Uterus (tissue), 4 donors: ENCODE measurements around the gene PJA1. TPM values are rescaled to one million over a fixed set of nuclear protein-coding genes. Genes with fewer than 3 reads are reported as not detected.

Source experiments
- DNase-seq, 2 donors: peaks; one replicate each; pipeline ENCODE4 v3.0.0-alpha.2; 2019 to 2020
- H3K27ac ChIP-seq, 2 donors: fragments of 200-600 bp; sonication (generic); 1 replicate in 1 of 2; 2 replicates in 1 of 2; pipeline ENCODE4 v1.5.1; 2016 to 2018
- H3K27me3 ChIP-seq, 2 donors: fragments of 200-600 bp; sonication (generic); one replicate each; pipeline ENCODE4 v1.5.1; 2018 to 2019; ENCODE audit warnings: control low read depth in 1 of 2
- H3K36me3 ChIP-seq, 2 donors: fragments of 200-600 bp; sonication (generic); one replicate each; pipeline ENCODE4 v1.5.1; 2019; ENCODE audit warnings: control low read depth in 1 of 2
- H3K4me1 ChIP-seq, 2 donors: fragments of 200-600 bp; sonication (generic); one replicate each; pipeline ENCODE4 v1.5.1; 2018 to 2019; ENCODE audit warnings: control low read depth in 1 of 2
- H3K4me3 ChIP-seq, 2 donors: fragments of 200-600 bp; sonication (generic); 1 replicate in 1 of 2; 2 replicates in 1 of 2; pipeline ENCODE4 v1.5.1; 2018 to 2019; ENCODE audit warnings: mild to moderate bottlenecking in 1 of 2
- H3K9me3 ChIP-seq, 2 donors: fragments of 200-600 bp; sonication (generic); one replicate each; pipeline ENCODE4 v1.5.1; 2019; ENCODE audit warnings: control low read depth in 1 of 2
- CTCF ChIP-seq, 4 experiments: fragments of 200-600 bp in 2 of 4; fragments of 450-650 bp in 2 of 4; sonication (generic) in 2 of 4; IDR thresholded peaks; one replicate each; pipeline ENCODE4 v1.5.1; 2016 to 2019; ENCODE audit warnings: antibody characterized with exemption in 4 of 4, mild to moderate bottlenecking in 2 of 4, moderate library complexity in 1 of 4
- POLR2A ChIP-seq, 2 donors: fragments of 450-650 bp; IDR thresholded peaks; one replicate each; pipeline ENCODE4 v1.6.1; 2016; ENCODE audit warnings: antibody characterized with exemption in 2 of 2, mild to moderate bottlenecking in 1 of 2, moderate library complexity in 1 of 2
- intact Hi-C: fragments of 100-400 bp; cut with DNase I; formaldehyde crosslinking; loops from one replicate; pipeline ENCODE4 v1.15.1; 2023; ENCODE audit warnings: low total_unique reads
- total RNA-seq, 4 donors: library from RNA; depleted of rRNA in 3 of 4; stranded (reverse); fragments of >200 nt in 3 of 4; gene quantifications; one replicate each; pipeline versions ENCODE4 v1.1.0 to v1.2.4, GENCODE V29; 2014 to 2023
- donor health status: DM: yes; HTN: yes; CAD: no.

The PJA1 gene
- total RNA-seq, 4 donors from 2014 or later: 9.7 to 68.0 (median 26.1) TPM

GRCh38 chrX:69117876-69118526, 47.3 kb downstream of the PJA1 start:
- Histone ChIP-seq H3K9me3 (no peaks in the 10 kb centered on the region), H3K4me3 (no peak overlapping the region), H3K27me3 (no peaks in the 10 kb centered on the region), H3K4me1 (no peaks in the 10 kb centered on the region), H3K36me3 (no peaks in the 10 kb centered on the region), H3K27ac (no peak overlapping the region)
- intact Hi-C loops: no loop called here
- TF ChIP-seq POLR2A (IDR thresholded peaks at IDR 0.05): no peak
- no peak for TF ChIP-seq CTCF (IDR thresholded peaks at IDR 0.05)
- DNase-seq: no peak

GRCh38 chrX:69116077-69116476, 49.2 kb downstream of the PJA1 start:
- DNase-seq: no peak
- Histone ChIP-seq H3K4me3 (no peak overlapping the region), H3K9me3 (no peaks in the 10 kb centered on the region), H3K27me3 (no peaks in the 10 kb centered on the region), H3K27ac (no peak overlapping the region), H3K4me1 (no peaks in the 10 kb centered on the region), H3K36me3 (no peaks in the 10 kb centered on the region)
- intact Hi-C loops: no loop called here
- TF ChIP-seq POLR2A (IDR thresholded peaks at IDR 0.05) (no peak), CTCF (IDR thresholded peaks at IDR 0.05) (no peak)

GRCh38 chrX:69113723-69114122, 51.5 kb downstream of the PJA1 start:
- no peak overlapping the region for H3K4me3 ChIP-seq
- intact Hi-C loops: no loop called here
- no peaks in the 10 kb centered on the region for H3K9me3 ChIP-seq
- no peak for TF ChIP-seq POLR2A (IDR thresholded peaks at IDR 0.05)
- TF ChIP-seq CTCF (IDR thresholded peaks at IDR 0.05): no peak
- H3K4me1 ChIP-seq: peaks cover 0 to 8% of the 10 kb centered on the region in 2 donors
- DNase-seq: no peak
- H3K27ac ChIP-seq: no peak overlapping the region
- no peaks in the 10 kb centered on the region for H3K27me3 ChIP-seq
- no peaks in the 10 kb centered on the region for H3K36me3 ChIP-seq
